Liver (tissue), 3 donors: ENCODE data around the gene RBM23.

Experiments used
- CTCF ChIP-seq: fragments of 150-350 bp; IDR thresholded peaks from 2 replicates; pipeline ENCODE4 v1.5.1; 2017; ENCODE audit warnings: improper control_type of control experiment, low read depth, low read length; ENCODE audit not compliant: missing input control
- NR2F2 ChIP-seq: IDR thresholded peaks from 2 replicates; pipeline ENCODE4 v1.6.1; 2016; ENCODE audit warnings: antibody characterized with exemption
- SP1 ChIP-seq: IDR thresholded peaks from 2 replicates; pipeline ENCODE4 v1.6.1; 2018; ENCODE audit warnings: antibody characterized with exemption, mild to moderate bottlenecking
- TAF1 ChIP-seq: conservative IDR thresholded peaks from 2 replicates; pipeline ENCODE4 v1.6.1; 2016; ENCODE audit warnings: antibody characterized with exemption, mild to moderate bottlenecking
- YY1 ChIP-seq: IDR thresholded peaks from 2 replicates; pipeline ENCODE4 v1.6.1; 2016; ENCODE audit warnings: antibody characterized with exemption, mild to moderate bottlenecking
- donor health status: healthy.
- donor health status: healthy.

- TF ChIP-seq CTCF: no peak
- TF ChIP-seq NR2F2: no peak
- no peak for TF ChIP-seq YY1
- no peak for TF ChIP-seq TAF1
- no peak for TF ChIP-seq SP1
Observed at GRCh38 chr14:22856428-22856827, 62.5 kb downstream of the RBM23 start.
